Neural crest cell (in vitro differentiated cells): Measurements from ENCODE around the gene MLKL. TPM values are rescaled to one million over a fixed set of nuclear protein-coding genes. Genes with fewer than 3 reads are reported as not detected.

Experiments
- DNase-seq: peaks from one replicate; pipeline ENCODE4 v3.0.0; 2021; ENCODE audit warnings: low read depth, mixed read lengths, low spot score
- H3K27ac Mint-ChIP-seq: one replicate; pipeline ENCODE4 v1.8.0; 2021; ENCODE audit warnings: mild to moderate bottlenecking, mixed read lengths; ENCODE audit not compliant: unreplicated experiment
- H3K27me3 Mint-ChIP-seq: 2 replicates; pipeline ENCODE4 v1.8.0; 2021; ENCODE audit warnings: low read depth, mild to moderate bottlenecking, mixed read lengths
- H3K36me3 Mint-ChIP-seq: 2 replicates; pipeline ENCODE4 v1.8.0; 2021; ENCODE audit warnings: low read depth, mild to moderate bottlenecking, mixed read lengths
- H3K4me1 Mint-ChIP-seq: 2 replicates; pipeline ENCODE4 v1.8.0; 2021; ENCODE audit warnings: mixed read lengths
- H3K4me3 Mint-ChIP-seq: one replicate; pipeline ENCODE4 v1.8.0; 2021; ENCODE audit warnings: mild to moderate bottlenecking, mixed read lengths
- H3K9me3 Mint-ChIP-seq: 2 replicates; pipeline ENCODE4 v1.8.0; 2021; ENCODE audit warnings: mixed read lengths
- CTCF ChIP-seq: fragments of 200-600 bp; sonication (generic); conservative IDR thresholded peaks from 2 replicates; pipeline ENCODE4 v1.5.0; 2021; ENCODE audit warnings: antibody characterized with exemption, mild to moderate bottlenecking
- total RNA-seq: library from RNA; stranded (reverse); gene quantifications from 2 replicates; pipeline ENCODE4 v1.2.1, GENCODE V29; 2021

MLKL gene
- total RNA-seq, 1 donor from 2014 or later, result not detected

- no peak overlapping the region for H3K27ac Mint-ChIP-seq
- H3K4me3 Mint-ChIP-seq, result no peak overlapping the region
- peaks cover 12% of the 10 kb centered on the region for H3K4me1 Mint-ChIP-seq
- H3K36me3 Mint-ChIP-seq, result no peaks in the 10 kb centered on the region
- H3K9me3 Mint-ChIP-seq, result no peaks in the 10 kb centered on the region
- no peak for DNase-seq
- H3K27me3 Mint-ChIP-seq, result no peaks in the 10 kb centered on the region
- TF ChIP-seq CTCF, result no peak
These were observed 36.0 kb upstream of the MLKL start for GRCh38 chr16:74736531-74737157.

- no peaks in the 10 kb centered on the region for H3K27me3 Mint-ChIP-seq
- no peak for DNase-seq
- TF ChIP-seq CTCF, result no peak
- no peaks in the 10 kb centered on the region for H3K9me3 Mint-ChIP-seq
- peaks cover 12% of the 10 kb centered on the region for H3K4me1 Mint-ChIP-seq
- no peaks in the 10 kb centered on the region for H3K36me3 Mint-ChIP-seq
- H3K27ac Mint-ChIP-seq, result no peak overlapping the region
- H3K4me3 Mint-ChIP-seq, result no peak overlapping the region
These were observed 34.9 kb upstream of the MLKL start for GRCh38 chr16:74735554-74735953.

- H3K27ac Mint-ChIP-seq, result peak overlapping the region; percentile 78
- DNase-seq, result no peak
- H3K4me1 Mint-ChIP-seq, result peaks cover 12% of the 10 kb centered on the region
- no peaks in the 10 kb centered on the region for H3K9me3 Mint-ChIP-seq
- no peak overlapping the region for H3K4me3 Mint-ChIP-seq
- H3K36me3 Mint-ChIP-seq, result no peaks in the 10 kb centered on the region
- no peaks in the 10 kb centered on the region for H3K27me3 Mint-ChIP-seq
- no peak for TF ChIP-seq CTCF
These were observed 34.4 kb upstream of the MLKL start for GRCh38 chr16:74735162-74735452.

GRCh38 chr16:74734361-74735161, 33.9 kb upstream of the MLKL start:
- Mint-ChIP-seq H3K4me3 (no peak overlapping the region), H3K9me3 (no peaks in the 10 kb centered on the region), H3K27ac (peak overlapping the region; percentile 78), H3K36me3 (no peaks in the 10 kb centered on the region), H3K4me1 (peaks cover 12% of the 10 kb centered on the region), H3K27me3 (no peaks in the 10 kb centered on the region)
- no peak for DNase-seq
- no peak for TF ChIP-seq CTCF

GRCh38 chr16:74732707-74733350, 32.2 kb upstream of the MLKL start:
- Mint-ChIP-seq H3K27me3 (no peaks in the 10 kb centered on the region), H3K9me3 (no peaks in the 10 kb centered on the region), H3K27ac (no peak overlapping the region), H3K36me3 (no peaks in the 10 kb centered on the region), H3K4me1 (peaks cover 12% of the 10 kb centered on the region), H3K4me3 (no peak overlapping the region)
- no peak for DNase-seq
- no peak for TF ChIP-seq CTCF
